ENCODE results near the gene HYAL2. TPM values are rescaled to one million over a fixed set of nuclear protein-coding genes. Genes with fewer than 3 reads are reported as not detected.

The HYAL2 gene
- total and polyA plus RNA-seq, 2 of the 8 experiments (the other 6 are each of a cell fraction or from before 2014, with no cell fraction given): 51.9 to 176 TPM

DNA sequence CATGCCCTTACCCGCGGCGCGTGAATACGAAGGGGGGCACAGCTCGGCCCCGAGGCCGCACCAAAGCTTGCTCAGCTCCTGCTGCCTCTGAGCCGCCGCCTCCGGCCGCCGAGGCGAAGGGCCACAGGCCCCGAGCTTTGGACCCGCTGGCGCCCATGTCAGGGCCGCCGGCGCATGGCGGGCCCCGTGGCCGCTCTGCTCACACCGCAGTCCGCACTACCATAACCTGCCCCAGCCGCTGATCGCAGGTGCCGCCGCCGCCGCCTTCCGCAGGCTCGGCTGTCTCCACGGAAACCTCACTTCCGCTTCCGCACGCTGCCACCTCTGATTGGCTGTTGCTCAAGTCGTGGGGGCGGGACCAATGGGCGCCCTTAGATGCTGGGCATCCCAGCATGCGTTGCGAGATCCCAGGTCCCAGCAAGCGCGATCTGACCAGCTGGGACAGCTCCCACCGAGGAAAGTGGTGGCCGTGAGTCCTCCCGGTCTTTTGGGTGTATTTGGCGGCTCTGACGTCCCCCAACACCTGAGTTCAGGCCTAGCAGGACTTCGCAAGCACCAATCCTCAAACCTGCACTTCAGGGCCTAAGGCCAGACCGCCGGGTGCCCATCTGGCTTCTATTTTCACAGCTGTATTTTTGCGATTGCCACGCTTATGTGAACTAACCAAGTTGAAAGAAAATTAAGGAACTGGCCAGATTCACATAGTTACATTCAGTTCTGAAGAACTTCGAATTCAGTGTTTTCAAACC lies 5.6 kb upstream of the HYAL2 start, which contains the start of gene TUSC2 (continued):
- no peak for TF ChIP-seq RAD21 (IDR thresholded peaks at IDR 0.05 in 1 of 2, conservative IDR thresholded peaks at IDR 0.05 in 1 of 2; ENCODE audit: low read depth in 2 of 2, low read length in 2 of 2)
- TF ChIP-seq SP4 (IDR thresholded peaks at IDR 0.05; ENCODE audit: low read length): no peak
- no peak for TF ChIP-seq EZH2 (IDR thresholded peaks at IDR 0.05; ENCODE audit: low read depth, low read length, severe bottlenecking)
- no peak for TF ChIP-seq BACH1 (IDR thresholded peaks at IDR 0.05; ENCODE audit: low read length)
